Progenitor cell of endocrine pancreas (in vitro differentiated cells): ENCODE measurements around the gene PROK1. TPM values are rescaled to one million over a fixed set of nuclear protein-coding genes. Genes with fewer than 3 reads are reported as not detected.

Source experiments
- DNase-seq: peaks from one replicate; pipeline ENCODE4 v3.0.0; 2021; ENCODE audit warnings: low spot score; ENCODE audit not compliant: unreplicated experiment
- H3K27ac Mint-ChIP-seq: 2 replicates; pipeline ENCODE4 v1.8.0; 2021; ENCODE audit warnings: mild to moderate bottlenecking, moderate library complexity, mixed read lengths
- H3K27me3 Mint-ChIP-seq: 2 replicates; pipeline ENCODE4 v1.8.0; 2021; ENCODE audit warnings: mixed read lengths
- H3K36me3 Mint-ChIP-seq: 2 replicates; pipeline ENCODE4 v1.8.0; 2022; ENCODE audit warnings: mixed read lengths; ENCODE audit not compliant: insufficient read depth
- H3K4me1 Mint-ChIP-seq: 2 replicates; pipeline ENCODE4 v1.8.0; 2021; ENCODE audit warnings: low read depth, mixed read lengths
- H3K4me3 Mint-ChIP-seq: 2 replicates; pipeline ENCODE4 v1.8.0; 2021; ENCODE audit warnings: low read depth, mild to moderate bottlenecking, moderate library complexity, mixed read lengths
- H3K9me3 Mint-ChIP-seq: 2 replicates; pipeline ENCODE4 v1.8.0; 2021; ENCODE audit warnings: low read depth, mixed read lengths
- total RNA-seq: library from RNA; stranded (reverse); gene quantifications from 2 replicates; pipeline ENCODE4 v1.2.1, GENCODE V29; 2021
- TF ChIP-seq, protein P1 (sequence below): fragments of 200-600 bp; sonication (generic); IDR thresholded peaks from one replicate; pipeline ENCODE4 v1.5.0; 2021; ENCODE audit warnings: antibody characterized with exemption, mild to moderate bottlenecking; ENCODE audit not compliant: unreplicated experiment

The PROK1 gene
- total RNA-seq, 1 donor from 2014 or later = not detected

DNA sequence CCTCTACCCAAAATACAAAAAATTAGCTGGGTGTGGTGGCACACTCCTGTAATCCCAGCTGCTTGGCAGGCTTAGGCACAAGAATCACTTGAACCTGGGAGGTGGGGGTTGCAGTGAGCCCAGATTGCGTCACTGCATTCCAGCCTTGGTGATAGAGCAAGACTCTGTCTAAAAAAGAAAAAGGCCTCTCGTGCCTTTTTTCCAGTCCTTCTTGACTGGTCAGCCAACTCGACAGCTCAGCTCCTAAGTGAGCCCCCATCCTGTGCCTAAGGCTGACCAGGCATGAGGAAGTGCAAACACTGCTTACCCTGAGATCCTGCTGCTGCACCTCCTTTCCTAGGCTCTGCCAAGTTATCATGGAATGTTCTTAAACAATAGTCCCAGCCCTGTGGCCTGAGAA, 10.1 kb upstream of the PROK1 start:
- no peaks in the 10 kb centered on the region for H3K9me3 Mint-ChIP-seq
- peaks cover 44% of the 10 kb centered on the region for H3K27me3 Mint-ChIP-seq
- H3K4me3 Mint-ChIP-seq = no peak overlapping the region
- no peaks in the 10 kb centered on the region for H3K36me3 Mint-ChIP-seq
- TF ChIP-seq, protein P1, sequence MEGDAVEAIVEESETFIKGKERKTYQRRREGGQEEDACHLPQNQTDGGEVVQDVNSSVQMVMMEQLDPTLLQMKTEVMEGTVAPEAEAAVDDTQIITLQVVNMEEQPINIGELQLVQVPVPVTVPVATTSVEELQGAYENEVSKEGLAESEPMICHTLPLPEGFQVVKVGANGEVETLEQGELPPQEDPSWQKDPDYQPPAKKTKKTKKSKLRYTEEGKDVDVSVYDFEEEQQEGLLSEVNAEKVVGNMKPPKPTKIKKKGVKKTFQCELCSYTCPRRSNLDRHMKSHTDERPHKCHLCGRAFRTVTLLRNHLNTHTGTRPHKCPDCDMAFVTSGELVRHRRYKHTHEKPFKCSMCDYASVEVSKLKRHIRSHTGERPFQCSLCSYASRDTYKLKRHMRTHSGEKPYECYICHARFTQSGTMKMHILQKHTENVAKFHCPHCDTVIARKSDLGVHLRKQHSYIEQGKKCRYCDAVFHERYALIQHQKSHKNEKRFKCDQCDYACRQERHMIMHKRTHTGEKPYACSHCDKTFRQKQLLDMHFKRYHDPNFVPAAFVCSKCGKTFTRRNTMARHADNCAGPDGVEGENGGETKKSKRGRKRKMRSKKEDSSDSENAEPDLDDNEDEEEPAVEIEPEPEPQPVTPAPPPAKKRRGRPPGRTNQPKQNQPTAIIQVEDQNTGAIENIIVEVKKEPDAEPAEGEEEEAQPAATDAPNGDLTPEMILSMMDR = no peak
- H3K4me1 Mint-ChIP-seq = no peaks in the 10 kb centered on the region
- no peak overlapping the region for H3K27ac Mint-ChIP-seq
- DNase-seq = no peak

DNA sequence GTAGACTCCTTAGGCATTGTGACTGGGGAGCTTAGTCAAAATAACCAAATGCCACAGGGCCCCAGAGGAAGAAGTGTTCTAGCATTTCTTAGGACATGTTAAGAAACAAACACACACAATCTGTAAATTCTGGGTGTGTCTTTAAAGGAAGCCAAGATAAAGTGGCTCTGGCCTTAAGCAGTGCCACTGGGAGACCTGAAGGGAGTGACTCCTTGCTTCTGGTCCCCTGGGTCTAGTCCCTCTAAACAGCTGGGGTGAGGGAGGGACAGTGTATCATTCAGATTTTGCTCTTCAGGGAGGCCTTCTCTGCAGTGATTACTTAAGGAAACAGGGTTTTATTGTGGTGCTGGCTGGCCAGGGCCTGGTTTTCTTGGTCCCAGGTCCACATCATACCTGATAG, 9.1 kb upstream of the PROK1 start:
- no peaks in the 10 kb centered on the region for H3K4me1 Mint-ChIP-seq
- H3K36me3 Mint-ChIP-seq = no peaks in the 10 kb centered on the region
- TF ChIP-seq, protein P1 = no peak
- H3K27ac Mint-ChIP-seq = no peak overlapping the region
- H3K4me3 Mint-ChIP-seq = no peak overlapping the region
- peaks cover 43% of the 10 kb centered on the region for H3K27me3 Mint-ChIP-seq
- no peak for DNase-seq
- no peaks in the 10 kb centered on the region for H3K9me3 Mint-ChIP-seq

GRCh38 chr1:110443451-110443850, 7.5 kb upstream of the PROK1 start:
- no peaks in the 10 kb centered on the region for H3K4me1 Mint-ChIP-seq
- TF ChIP-seq, protein P1 = no peak
- no peak overlapping the region for H3K4me3 Mint-ChIP-seq
- H3K27ac Mint-ChIP-seq = no peak overlapping the region
- no peaks in the 10 kb centered on the region for H3K9me3 Mint-ChIP-seq
- peaks cover 49% of the 10 kb centered on the region for H3K27me3 Mint-ChIP-seq
- H3K36me3 Mint-ChIP-seq = no peaks in the 10 kb centered on the region
- no peak for DNase-seq

DNA sequence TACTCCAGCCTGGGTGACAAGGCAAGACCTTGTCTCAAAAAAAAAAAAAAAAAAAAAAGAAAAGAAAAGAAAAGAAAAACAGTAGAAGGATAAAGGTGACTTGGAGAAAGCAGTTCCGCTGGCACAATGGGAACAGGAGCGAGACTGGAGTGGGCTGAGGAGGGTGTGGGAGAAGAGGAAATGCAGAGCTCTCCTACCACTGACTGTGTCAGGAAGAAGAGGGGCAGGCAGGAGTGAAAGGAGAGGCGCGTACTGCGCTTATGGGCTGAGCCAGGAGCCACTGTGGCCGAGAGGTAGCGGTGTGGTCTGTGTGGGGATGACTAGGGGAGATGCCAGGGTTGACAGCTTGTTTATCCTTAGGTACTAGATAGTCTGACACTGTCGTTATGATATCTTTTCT, 6.4 kb upstream of the PROK1 start:
- Mint-ChIP-seq H3K36me3 (no peaks in the 10 kb centered on the region), H3K4me1 (no peaks in the 10 kb centered on the region), H3K27ac (no peak overlapping the region), H3K27me3 (peaks cover 48% of the 10 kb centered on the region), H3K4me3 (no peak overlapping the region), H3K9me3 (no peaks in the 10 kb centered on the region)
- TF ChIP-seq, protein P1 = no peak
- no peak for DNase-seq

DNA sequence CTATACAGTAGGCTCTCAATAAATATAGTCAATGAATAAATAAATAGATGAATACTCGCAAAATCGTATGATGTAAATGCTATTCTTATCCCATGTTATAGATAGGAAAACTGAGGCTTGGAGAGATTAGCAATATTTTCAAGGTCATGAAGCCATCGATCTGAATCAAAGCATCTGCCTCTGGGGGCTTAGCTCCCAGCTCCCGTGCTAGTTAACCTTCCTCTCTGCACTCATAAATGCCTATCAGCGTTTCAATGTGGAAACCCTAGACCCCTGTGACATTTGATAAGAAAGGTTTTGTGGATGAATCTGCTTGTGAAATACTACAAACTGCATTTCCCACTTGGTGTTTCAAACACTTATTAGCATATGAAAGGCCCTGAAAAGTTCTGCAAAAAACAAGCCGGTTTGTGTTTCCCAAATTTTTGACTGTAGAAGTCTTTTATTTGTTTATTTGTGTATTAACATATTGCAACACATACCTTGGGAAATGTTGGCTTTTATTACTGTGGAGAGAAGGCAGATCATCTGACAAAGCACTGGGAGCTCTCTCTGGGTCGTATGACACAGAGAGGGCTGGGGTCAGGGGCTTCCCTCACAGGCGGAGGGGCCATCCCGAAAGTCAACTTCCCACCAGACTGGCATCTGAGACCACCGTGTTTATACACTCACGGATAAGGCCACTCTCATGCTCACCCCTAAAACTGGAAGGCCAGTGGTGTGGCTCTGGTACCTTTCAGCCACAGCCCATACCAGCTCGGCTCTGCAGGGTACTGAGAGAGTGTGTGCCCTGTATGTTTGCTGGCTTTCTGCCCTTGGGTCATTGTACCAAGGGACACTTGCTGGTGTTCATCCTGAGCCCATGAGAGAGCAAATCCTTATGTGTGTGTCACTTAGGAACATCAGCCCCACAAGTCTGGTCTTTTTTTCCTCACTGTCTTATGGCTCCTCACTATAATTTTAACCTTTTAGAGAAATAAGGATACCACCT, 993 bp upstream of the PROK1 start:
- Mint-ChIP-seq H3K36me3 (no peaks in the 10 kb centered on the region), H3K9me3 (no peaks in the 10 kb centered on the region), H3K27me3 (peaks cover 61% of the 10 kb centered on the region), H3K4me3 (no peak overlapping the region), H3K4me1 (no peaks in the 10 kb centered on the region), H3K27ac (no peak overlapping the region)
- no peak for DNase-seq
- TF ChIP-seq, protein P1 = no peak
